ENCODE results near the gene CARNS1.
A peak's percentile ranks its signal among the peaks of the same experiment; 100 is the strongest.
"Not testable (repeated sequence)": the region's sequence is repeated elsewhere in the genome, so short reads cannot be mapped to it uniquely, and the experiment has no call there.

Gene CARNS1

DNA sequence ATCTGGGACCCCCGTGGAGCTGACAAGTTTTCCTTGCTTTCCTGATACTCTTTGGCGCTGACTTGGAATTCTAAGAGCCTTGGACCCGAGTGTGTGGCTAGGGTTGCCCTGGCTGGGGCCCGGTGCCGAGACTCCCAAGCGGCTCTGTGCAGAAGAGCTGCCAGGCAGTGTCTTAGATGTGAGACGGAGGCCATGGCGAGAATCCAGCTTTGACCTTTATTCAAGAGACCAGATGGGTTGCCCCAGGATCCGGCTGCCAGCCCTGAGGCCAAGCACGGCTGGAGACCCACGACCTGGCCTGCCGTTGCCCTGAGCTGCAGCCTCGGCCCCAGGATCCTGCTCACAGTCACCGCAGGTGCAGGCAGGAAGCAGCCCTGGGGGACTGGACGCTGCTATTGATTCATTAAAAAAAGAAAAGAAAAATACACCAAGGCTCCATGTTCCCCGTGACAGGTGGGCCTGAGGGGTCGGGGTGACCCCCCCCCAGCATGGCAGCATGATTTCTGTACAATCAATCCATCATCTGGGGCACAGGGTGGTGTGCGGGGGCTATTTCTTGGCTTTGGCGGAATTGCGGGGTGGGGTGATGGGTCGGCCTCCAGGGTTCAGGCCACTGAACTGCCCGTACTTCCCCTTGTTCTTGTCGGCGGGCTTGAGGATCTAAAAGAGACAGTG lies 17.4 kb upstream of the CARNS1 start:
- peaks cover 24% of the 10 kb centered on the region for H3K4me1 Mint-ChIP-seq
- no peak overlapping the region for H3K4me3 Mint-ChIP-seq
- no peak for ATAC-seq (ENCODE audit: low read depth)

DNA sequence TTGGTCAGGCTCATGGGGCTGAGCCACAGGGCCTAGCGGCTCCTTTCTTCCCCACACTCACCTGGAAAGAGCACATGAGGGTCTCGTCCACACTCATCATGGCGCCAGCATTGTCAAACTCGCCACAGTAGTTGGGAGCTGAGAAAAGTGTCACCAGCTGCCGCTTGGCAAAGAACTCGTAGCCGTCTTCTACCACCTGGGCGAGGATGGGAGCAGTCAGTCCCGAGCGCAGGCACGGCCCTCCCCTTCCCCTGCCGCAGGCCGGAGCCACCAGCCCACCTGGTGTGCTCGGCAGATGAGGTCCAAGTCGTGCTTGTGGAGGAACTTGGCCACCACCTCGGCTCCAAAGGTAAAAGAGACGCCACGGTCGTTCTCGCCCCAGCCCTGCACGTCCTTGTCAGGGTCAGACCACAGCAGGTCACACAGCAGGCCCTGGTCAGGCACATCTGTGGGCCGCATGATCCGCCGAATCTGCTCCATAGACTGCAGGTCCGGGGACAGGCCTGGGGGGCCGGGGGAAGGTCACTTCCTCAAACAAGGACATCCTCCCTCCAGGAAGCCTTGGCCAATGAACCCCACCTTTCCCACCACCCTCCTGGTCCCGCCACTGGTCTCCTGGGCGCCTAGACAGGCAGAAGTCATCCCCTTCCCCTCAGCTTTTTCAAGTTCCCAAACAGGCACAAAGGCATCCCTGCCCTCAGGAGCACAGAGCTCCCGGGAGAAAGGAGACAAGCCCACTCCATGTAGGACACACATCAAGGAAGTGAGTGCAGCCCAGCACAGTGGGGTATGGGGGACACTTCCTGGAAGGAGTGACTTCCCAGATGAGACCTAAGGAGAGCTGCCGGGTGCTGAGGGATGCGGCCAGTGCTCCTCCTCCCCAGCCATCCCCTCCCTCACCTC lies 16.6 kb upstream of the CARNS1 start:
- Mint-ChIP-seq H3K36me3 (peaks cover 13% of the 10 kb centered on the region), H3K27ac (no peak overlapping the region), H3K4me3 (peak overlapping the region; percentile 17), H3K4me1 (peaks cover 22% of the 10 kb centered on the region), H3K27me3 (no peaks in the 10 kb centered on the region), H3K9me3 (no peaks in the 10 kb centered on the region)
- ATAC-seq (ENCODE audit: low read depth) (no peak), DNase-seq (ENCODE audit: low spot score in 2 of 2) (no peak)

More for the DNA sequence above, 17.4 kb upstream of the CARNS1 start:
- Mint-ChIP-seq H3K27me3 (no peaks in the 10 kb centered on the region), H3K9me3 (no peaks in the 10 kb centered on the region), H3K27ac (no peak overlapping the region), H3K36me3 (peaks cover 8% of the 10 kb centered on the region)
- DNase-seq (ENCODE audit: low spot score in 2 of 2) = no peak

DNA sequence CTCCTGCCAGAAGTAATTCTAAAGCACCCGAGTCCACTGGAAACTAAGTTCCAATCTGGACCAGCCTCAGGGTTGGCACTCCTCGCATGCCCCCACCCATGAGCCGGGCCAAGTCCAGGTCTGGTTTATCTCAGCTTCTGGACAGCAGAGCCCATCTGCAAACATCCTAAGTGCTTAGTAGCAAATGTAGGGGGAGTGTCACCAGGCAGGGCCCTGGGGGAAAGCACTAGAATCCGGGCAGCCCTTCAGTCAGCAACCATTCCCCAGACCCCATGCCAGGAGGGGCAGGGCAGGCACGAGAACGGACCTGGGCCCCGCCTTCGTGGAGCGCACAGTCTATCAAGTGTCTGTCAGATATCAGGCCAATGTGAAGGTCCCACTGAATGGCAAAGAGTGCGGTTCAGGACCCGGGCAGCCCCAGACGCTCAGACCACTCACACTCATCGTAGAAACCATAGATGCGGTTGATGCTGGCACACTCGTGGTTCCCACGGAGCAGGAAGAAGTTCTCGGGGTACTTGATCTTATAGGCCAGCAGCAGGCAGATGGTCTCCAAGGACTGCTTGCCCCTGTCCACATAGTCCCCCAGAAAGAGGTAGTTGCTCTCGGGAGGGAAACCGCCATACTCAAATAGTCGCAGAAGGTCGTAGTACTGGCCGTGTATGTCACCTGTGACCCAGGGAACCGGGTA lies 15.1 kb upstream of the CARNS1 start:
- Mint-ChIP-seq H3K9me3 (no peaks in the 10 kb centered on the region), H3K27ac (peak overlapping the region; percentile 69), H3K4me3 (peak overlapping the region; percentile 86), H3K36me3 (peaks cover 17% of the 10 kb centered on the region), H3K4me1 (peaks cover 25% of the 10 kb centered on the region), H3K27me3 (no peaks in the 10 kb centered on the region)
- DNase-seq (ENCODE audit: low spot score in 2 of 2) (no peak), ATAC-seq (ENCODE audit: low read depth) (no peak)

DNA sequence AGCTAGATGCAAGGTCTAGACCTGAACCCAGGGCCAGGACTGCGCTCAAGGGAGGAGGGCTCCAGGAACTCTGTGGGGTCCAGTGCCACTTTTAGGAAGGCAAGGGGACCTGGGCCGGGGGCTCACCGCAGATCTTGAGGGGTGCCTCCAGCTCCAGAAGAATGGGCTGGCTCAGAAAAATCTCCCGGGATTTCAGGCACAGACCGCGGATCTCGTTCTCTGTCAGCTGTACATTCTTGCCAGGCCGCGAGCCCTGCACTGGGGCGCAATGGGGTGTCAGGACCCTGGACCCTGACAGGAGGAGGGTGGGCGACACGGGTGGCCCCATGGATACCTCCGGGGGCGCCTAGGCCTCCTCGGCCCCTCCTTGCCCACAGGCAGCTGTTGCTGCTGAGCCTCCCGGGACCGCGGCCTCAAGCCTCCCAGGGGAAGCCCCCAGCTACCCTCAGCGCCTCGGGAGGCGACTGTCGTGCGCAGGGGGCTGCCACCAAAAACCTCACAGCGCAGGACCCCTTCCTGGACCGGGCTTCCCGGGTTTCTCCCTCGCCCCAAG lies 14.5 kb upstream of the CARNS1 start:
- H3K4me1 Mint-ChIP-seq = peaks cover 26% of the 10 kb centered on the region
- peaks cover 17% of the 10 kb centered on the region for H3K36me3 Mint-ChIP-seq

GRCh38 chr11:67401495-67402191 lies 13.8 kb upstream of the CARNS1 start, which contains the start of gene PPP1CA:
Gene PPP1CA (minus strand): TSS chr11:67401858. CDS start chr11:67401782, 76 bp downstream.
- Mint-ChIP-seq H3K4me3 (peak within 1 kb of the TSS; percentile 86), H3K9me3 (no peaks in the 10 kb centered on the region), H3K36me3 (peaks cover 21% of the 10 kb centered on the region), H3K27ac (peak within 1 kb of the TSS; percentile 69), H3K4me1 (peaks cover 28% of the 10 kb centered on the region), H3K27me3 (no peaks in the 10 kb centered on the region)
- ATAC-seq (ENCODE audit: low read depth) (peak; percentile 74), DNase-seq (ENCODE audit: low spot score in 2 of 2) (peak; percentile 93 to 96)

More for the DNA sequence above, 14.5 kb upstream of the CARNS1 start:
- DNase-seq (ENCODE audit: low spot score in 2 of 2) (peak in 1 of 2 donors; percentile 43), ATAC-seq (ENCODE audit: low read depth) (peak; percentile 4)
- H3K27me3 Mint-ChIP-seq = no peaks in the 10 kb centered on the region
- no peaks in the 10 kb centered on the region for H3K9me3 Mint-ChIP-seq
- peak overlapping the region; percentile 69 for H3K27ac Mint-ChIP-seq
- peak overlapping the region; percentile 86 for H3K4me3 Mint-ChIP-seq

GRCh38 chr11:67402192-67402839 lies 13.2 kb upstream of the CARNS1 start:
- H3K36me3 Mint-ChIP-seq = peaks cover 25% of the 10 kb centered on the region
- H3K4me1 Mint-ChIP-seq = peaks cover 29% of the 10 kb centered on the region
- H3K27me3 Mint-ChIP-seq; DNase-seq (ENCODE audit: low spot score in 2 of 2); H3K27ac Mint-ChIP-seq; H3K9me3 Mint-ChIP-seq; ATAC-seq (ENCODE audit: low read depth): not testable (repeated sequence)
- peak overlapping the region; percentile 75 for H3K4me3 Mint-ChIP-seq

DNA sequence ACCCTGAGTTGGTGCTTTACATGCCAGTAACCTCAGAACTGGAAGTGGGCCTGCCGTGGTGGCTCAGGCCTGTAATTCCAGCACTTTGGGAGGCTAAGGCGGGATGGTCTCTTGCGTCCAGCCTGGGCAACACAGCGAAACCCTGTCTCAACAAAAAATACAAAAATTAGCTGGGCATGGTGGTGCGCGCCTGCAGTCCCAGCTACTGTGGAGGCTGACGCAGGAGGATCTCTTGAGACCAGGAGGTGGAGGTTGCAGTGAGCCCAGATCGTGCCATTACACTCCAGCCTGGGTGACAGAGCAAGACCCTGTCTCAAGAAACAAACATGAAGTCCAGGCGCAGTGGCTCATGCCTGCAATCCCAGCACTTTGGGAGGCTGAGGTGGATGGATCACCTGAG lies 12.4 kb upstream of the CARNS1 start:
- not testable (repeated sequence) for DNase-seq (ENCODE audit: low spot score in 2 of 2); H3K9me3 Mint-ChIP-seq; ATAC-seq (ENCODE audit: low read depth); H3K27me3 Mint-ChIP-seq
- peak overlapping the region; percentile 93 for H3K4me3 Mint-ChIP-seq
- H3K36me3 Mint-ChIP-seq = peaks cover 21% of the 10 kb centered on the region
- H3K4me1 Mint-ChIP-seq = peaks cover 30% of the 10 kb centered on the region
- peak overlapping the region; percentile 88 for H3K27ac Mint-ChIP-seq

DNA sequence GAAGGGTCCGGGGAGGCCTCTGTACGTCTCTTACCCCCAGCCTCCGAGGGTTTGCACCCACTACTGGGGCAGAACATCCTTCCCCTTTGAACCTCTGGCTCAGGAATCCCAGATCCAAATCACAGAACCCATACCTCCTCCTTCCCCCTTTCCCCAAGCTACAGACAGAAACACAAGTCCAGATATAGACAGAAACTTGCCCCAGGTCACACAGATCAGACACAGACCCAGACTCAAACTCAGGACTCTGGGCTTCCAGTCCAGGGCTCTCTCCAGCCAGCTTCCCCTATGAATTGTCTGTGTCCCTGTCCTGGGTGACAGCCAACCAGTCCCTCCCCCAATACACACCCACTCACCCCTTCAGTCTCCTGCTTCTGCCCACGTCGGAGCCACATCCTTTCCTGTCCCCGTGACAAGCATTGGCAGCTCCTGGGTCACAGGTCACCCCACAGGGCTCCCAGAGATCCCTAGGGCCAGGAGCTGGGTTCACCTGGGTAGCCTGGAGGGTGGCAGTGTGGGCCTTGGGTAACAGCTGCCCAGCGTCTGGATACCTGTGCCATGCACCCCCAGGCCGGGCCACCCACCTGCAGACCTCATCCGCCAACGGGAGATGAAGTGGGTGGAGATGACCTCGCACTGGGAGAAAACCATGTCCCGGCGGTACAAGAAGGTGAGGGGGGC lies 10.8 kb upstream of the CARNS1 start:
- peak overlapping the region; percentile 88 for H3K27ac Mint-ChIP-seq
- no peaks in the 10 kb centered on the region for H3K27me3 Mint-ChIP-seq
- peaks cover 39% of the 10 kb centered on the region for H3K4me1 Mint-ChIP-seq
- ATAC-seq (ENCODE audit: low read depth) = no peak
- H3K9me3 Mint-ChIP-seq = no peaks in the 10 kb centered on the region
- peak overlapping the region; percentile 93 for H3K4me3 Mint-ChIP-seq
- H3K36me3 Mint-ChIP-seq = peaks cover 21% of the 10 kb centered on the region
- DNase-seq (ENCODE audit: low spot score in 2 of 2) = no peak

DNA sequence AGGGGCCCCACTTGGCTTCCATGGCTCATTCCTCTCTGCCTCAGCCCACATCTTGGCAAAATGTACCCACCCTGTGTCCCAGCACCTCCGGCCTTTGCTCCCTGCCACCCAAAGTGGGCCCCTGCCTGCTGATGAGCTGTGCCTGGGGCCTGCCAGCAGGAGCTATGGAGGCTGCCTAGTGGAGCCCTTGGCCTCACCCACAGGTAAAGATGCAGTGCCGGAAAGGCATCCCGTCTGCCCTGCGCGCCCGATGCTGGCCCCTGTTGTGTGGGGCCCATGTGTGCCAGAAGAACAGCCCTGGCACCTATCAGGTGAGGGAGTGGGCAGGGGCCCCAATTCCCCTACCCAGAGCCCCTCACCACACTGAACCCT lies 10.3 kb upstream of the CARNS1 start:
- Mint-ChIP-seq H3K27me3 (no peaks in the 10 kb centered on the region), H3K27ac (peak overlapping the region; percentile 88), H3K9me3 (no peaks in the 10 kb centered on the region), H3K4me3 (peak overlapping the region; percentile 93), H3K4me1 (peaks cover 42% of the 10 kb centered on the region), H3K36me3 (peaks cover 23% of the 10 kb centered on the region)
- ATAC-seq (ENCODE audit: low read depth) (no peak), DNase-seq (ENCODE audit: low spot score in 2 of 2) (no peak)

DNA sequence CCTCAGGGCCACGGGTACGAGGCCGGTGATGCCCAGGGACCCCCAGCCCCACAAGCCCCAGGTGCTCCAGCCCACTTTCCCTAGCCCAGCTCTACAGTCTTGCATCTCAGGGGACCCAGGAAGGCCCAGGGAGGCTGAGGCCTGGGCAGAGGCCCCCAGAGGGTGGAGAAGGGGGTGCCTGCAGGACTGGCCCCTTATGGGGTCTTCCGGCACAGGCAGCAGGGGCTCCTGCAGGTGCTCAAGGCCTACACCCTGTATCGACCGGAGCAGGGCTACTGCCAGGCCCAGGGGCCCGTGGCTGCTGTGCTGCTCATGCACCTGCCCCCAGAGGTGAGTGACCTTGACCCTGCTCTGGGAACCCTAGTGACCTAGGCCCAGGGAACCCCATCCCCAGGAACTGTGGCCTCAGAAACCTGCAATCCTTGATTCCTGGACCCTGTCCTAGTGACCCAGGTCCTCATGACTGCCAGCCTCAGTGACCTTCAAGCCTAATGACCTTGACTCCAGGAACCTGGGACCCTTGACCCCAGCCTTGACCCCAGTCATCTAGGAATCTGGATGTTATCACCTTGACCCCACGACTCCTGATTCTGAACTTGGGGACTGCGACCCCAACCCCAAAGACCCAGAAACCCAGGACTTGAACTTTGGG lies 9.7 kb upstream of the CARNS1 start:
- H3K9me3 Mint-ChIP-seq = no peaks in the 10 kb centered on the region
- H3K36me3 Mint-ChIP-seq = peaks cover 23% of the 10 kb centered on the region
- H3K4me3 Mint-ChIP-seq = peak overlapping the region; percentile 93
- ATAC-seq (ENCODE audit: low read depth) = no peak
- H3K27ac Mint-ChIP-seq = peak overlapping the region; percentile 91
- H3K4me1 Mint-ChIP-seq = peaks cover 45% of the 10 kb centered on the region
- DNase-seq (ENCODE audit: low spot score in 2 of 2) = no peak
- H3K27me3 Mint-ChIP-seq = no peaks in the 10 kb centered on the region

DNA sequence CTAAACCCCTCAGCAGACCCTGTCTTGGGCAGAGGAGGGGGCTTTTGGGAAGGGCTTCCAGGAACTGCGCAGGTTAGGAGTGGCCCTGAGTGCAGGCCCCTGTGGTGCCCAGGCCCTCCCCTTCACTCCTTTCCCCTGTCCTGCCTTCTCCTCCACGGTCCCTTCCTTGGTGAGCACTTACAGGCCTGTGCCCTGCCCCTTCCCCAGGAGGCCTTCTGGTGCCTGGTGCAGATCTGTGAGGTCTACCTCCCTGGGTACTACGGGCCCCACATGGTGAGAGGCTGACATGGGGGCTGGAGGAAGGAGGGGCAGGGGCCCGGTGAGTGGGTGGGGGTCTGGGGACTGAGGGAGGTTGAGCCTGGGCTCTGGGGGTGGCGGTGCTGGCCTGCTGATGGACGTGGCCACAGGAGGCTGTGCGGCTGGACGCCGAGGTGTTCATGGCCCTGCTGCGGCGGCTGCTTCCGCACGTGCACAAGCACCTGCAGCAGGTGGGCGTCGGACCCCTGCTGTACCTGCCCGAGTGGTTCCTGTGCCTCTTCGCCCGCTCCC lies 9.0 kb upstream of the CARNS1 start:
- no peaks in the 10 kb centered on the region for H3K27me3 Mint-ChIP-seq
- DNase-seq (ENCODE audit: low spot score in 2 of 2) = no peak
- H3K36me3 Mint-ChIP-seq = peaks cover 23% of the 10 kb centered on the region
- H3K4me3 Mint-ChIP-seq = peak overlapping the region; percentile 93
- peaks cover 49% of the 10 kb centered on the region for H3K4me1 Mint-ChIP-seq
- no peaks in the 10 kb centered on the region for H3K9me3 Mint-ChIP-seq
- peak overlapping the region; percentile 91 for H3K27ac Mint-ChIP-seq
- ATAC-seq (ENCODE audit: low read depth) = no peak

Measured in memory B cell (primary cell).